HG02642 (cell line): Measurements from ENCODE around the gene BICRAL.
"Not testable (repeated sequence)": the region's sequence is repeated elsewhere in the genome, so short reads cannot be mapped to it uniquely, and the experiment has no call there.

Experiments used
- ATAC-seq: cut with Tn5 transposase; IDR thresholded peaks from one replicate; pipeline ENCODE4 v1.9.1; 2021; ENCODE audit warnings: mild to moderate bottlenecking; ENCODE audit not compliant: unreplicated experiment, poor library complexity

The BICRAL gene, protein sequence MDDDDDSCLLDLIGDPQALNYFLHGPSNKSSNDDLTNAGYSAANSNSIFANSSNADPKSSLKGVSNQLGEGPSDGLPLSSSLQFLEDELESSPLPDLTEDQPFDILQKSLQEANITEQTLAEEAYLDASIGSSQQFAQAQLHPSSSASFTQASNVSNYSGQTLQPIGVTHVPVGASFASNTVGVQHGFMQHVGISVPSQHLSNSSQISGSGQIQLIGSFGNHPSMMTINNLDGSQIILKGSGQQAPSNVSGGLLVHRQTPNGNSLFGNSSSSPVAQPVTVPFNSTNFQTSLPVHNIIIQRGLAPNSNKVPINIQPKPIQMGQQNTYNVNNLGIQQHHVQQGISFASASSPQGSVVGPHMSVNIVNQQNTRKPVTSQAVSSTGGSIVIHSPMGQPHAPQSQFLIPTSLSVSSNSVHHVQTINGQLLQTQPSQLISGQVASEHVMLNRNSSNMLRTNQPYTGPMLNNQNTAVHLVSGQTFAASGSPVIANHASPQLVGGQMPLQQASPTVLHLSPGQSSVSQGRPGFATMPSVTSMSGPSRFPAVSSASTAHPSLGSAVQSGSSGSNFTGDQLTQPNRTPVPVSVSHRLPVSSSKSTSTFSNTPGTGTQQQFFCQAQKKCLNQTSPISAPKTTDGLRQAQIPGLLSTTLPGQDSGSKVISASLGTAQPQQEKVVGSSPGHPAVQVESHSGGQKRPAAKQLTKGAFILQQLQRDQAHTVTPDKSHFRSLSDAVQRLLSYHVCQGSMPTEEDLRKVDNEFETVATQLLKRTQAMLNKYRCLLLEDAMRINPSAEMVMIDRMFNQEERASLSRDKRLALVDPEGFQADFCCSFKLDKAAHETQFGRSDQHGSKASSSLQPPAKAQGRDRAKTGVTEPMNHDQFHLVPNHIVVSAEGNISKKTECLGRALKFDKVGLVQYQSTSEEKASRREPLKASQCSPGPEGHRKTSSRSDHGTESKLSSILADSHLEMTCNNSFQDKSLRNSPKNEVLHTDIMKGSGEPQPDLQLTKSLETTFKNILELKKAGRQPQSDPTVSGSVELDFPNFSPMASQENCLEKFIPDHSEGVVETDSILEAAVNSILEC

DNA sequence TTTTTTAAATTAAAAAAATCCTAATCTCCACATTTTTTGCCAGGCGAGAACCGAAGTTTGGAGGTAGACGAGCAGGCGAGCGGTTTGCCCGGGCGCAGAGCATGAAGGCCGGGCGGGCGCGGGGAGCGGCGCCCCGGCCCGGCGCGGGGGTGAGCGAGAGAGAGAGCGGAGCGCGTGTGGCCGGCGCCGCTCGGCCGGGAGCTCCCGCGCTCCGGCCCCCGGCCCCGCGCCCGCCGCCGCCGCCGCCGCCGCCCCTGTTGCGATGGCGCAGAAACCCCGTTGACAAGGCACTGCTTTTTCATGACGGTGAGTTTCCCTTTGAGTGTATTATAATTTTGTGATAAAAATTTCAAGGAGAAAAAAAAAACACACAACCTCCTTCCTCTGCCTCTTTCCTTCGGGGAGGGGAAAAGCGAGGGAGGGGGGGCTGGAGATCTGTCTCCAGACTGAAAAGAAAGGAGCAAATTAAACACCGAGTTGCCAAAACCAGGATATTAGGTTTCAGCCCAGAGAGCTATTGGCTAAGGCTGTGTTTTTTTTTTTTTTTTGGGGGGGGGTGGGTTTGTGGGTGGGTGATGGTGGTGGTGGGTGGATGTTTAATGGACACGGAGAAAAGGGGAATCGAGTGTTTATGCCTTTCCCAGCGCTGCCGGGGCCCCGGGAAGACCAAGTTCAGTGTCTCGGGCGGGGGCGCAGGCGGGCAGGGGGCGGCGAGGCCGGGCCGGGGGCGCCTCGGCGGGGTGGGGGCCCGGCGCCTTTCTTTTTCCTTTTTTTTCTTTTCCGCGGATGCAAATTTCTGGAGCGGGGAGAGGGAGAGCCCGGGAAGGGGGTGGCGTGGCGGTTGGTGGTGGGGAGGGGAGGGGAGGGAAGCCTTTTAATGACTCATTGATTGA, at the start of gene BICRAL:
BICRAL (plus strand) TSS at position 257 of the 893 bp plus-strand sequence. CDS start 39,971 bp downstream, outside the sequence.
- ATAC-seq = peak; percentile 34

DNA sequence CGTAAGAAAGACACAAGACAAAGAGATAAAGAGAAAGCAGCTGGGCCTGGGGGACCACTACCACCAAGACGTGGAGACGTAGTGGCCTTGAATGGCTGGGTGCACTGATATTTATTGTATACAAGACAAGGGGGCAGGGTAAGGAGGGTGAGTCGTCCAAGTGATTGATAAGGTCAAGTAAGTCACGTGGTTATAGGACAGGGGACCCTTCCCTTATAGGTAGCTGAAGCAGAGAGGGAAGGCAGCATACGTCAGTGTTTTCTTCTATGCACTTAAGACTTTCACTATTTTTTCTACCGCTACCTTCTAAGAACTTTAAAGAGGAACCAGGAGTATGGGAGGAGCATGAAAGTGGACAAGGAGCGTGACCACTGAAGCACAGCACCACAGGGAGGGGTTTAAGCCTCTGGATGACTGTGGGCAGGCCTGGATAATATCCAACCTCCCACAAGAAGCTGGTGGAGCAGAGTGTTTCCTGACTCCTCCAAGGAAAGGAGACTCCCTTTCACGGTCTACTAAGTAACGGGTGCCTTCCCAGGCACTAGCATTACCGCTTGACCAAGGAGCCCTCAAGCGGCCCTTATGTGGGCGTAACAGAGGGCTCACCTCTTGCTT, 47.9 kb upstream of the BICRAL start:
- not testable (repeated sequence) for ATAC-seq

DNA sequence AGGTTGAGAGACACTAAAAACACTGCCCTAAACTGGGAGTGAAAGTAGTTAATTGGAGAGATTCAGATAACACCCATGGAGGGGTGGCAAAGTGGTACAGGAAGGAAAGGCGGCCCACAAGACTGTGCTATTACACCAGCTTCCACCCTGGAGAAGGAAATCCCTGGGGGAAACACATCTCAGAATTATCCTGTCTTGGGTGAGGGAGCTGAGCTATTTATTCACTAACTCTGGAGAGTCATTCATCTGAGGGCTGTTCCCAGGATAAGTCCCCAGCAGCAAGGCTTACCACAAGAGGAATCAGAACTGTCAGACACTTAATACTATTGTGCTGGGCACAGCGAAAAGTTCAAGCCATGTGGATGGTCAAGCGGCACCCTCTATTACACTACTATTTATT, 45.9 kb upstream of the BICRAL start:
- no peak for ATAC-seq

DNA sequence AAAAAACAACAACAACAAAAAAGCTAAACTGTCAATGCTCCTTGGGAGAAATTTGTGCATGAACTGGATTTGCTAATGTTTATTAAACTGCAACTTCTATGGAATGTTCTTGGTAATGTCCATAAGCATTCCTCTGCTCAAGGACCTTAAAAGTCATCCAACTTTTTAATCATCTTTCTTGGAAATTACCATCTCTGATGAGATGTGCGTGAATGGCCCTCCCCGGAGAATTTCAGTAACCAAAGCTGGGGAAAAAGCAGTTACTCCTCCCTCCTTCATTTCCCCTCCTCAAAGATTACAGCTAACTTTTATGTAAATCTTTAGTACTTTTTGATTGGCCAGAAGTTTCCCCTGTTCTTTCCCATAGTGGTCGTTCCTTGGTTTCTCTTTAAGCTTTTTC, 41.1 kb upstream of the BICRAL start:
- ATAC-seq = no peak

DNA sequence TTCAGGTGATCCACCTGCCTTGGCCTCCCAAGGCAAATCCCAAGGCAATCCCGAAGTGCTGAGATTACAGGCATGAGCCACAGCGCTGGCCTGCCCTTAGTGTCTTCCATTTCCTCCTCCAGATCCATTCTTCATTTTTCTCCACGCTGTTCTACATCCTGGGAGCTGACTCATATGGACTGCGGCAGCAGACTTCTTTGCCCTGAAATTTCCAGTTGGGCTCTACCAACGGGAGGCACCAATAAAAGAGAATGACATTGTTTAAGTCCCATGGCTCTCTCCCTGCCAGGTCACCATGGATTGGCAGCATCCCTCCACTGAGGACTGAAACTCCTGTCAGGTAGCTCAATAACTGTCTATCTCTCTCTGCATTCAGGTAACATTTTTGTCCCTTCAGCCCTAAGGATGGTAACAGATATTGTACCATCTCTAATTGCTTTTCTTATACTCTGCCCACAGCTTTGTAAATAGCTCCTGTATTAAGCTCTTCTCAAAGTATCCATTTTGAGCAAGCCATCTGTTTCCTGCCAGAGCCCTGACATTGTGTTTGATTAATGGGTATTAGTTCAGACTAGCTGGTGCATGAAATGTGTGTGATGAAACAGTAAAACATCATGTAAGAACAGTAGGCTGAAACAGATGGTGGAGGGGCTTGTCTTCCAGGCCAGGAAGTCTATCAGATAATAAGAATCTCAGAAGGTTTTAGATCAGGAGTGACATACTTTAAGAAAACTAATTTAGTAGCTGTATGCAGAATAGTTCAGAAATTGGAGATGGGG, 39.5 kb upstream of the BICRAL start:
- ATAC-seq = no peak

DNA sequence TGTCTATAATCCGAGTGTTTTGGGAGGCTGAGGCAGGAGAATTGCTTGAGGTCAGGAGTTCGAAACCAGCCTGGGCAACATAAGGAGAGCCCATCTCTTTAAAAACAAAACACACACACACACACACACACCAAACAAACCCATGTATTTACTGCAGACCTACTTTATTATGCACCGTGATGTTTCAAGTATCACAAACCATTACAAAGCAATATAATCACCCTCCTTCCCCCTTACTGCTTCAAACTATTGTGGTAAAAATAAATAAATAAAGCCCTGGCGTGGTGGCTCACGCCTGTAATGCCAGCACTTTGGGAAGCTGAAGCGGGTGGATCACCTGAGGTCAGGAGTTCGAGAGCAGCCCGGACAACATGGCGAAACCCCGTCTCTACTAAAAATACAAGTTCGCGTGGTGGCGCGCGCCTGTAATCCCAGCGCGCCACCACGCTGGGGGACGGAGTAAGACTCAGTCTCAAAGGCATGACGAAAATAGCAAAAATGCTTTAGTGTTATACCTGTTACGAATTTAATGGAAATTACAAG, 37.4 kb upstream of the BICRAL start:
- ATAC-seq = no peak

DNA sequence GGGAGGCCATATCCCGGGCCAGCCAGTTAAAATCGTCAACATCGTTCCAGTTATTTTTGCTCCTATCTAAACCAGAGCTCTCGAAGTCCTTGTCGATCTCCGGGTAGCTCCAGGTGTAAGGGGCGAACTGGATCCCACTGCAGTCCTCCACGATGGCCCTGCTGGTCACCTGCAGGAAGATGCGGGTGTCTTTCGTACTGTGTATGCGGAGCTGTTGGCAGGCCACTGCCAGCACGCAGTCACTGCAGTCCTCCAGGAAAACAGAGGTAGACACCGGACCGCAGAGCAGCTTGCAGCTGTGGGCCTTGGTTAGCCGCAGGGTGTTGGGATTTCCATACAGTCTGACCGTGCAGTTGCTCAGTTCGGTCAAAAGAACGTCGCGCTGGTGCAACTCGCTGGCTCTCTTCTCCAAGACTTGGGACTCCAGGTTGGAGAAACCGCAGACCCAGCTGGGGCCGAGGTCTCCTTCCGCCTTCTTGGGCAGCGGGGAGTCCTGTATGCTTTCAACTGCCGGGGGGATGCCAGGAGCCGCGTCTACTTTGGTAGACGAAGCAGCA, 36.7 kb upstream of the BICRAL start:
- ATAC-seq = no peak

DNA sequence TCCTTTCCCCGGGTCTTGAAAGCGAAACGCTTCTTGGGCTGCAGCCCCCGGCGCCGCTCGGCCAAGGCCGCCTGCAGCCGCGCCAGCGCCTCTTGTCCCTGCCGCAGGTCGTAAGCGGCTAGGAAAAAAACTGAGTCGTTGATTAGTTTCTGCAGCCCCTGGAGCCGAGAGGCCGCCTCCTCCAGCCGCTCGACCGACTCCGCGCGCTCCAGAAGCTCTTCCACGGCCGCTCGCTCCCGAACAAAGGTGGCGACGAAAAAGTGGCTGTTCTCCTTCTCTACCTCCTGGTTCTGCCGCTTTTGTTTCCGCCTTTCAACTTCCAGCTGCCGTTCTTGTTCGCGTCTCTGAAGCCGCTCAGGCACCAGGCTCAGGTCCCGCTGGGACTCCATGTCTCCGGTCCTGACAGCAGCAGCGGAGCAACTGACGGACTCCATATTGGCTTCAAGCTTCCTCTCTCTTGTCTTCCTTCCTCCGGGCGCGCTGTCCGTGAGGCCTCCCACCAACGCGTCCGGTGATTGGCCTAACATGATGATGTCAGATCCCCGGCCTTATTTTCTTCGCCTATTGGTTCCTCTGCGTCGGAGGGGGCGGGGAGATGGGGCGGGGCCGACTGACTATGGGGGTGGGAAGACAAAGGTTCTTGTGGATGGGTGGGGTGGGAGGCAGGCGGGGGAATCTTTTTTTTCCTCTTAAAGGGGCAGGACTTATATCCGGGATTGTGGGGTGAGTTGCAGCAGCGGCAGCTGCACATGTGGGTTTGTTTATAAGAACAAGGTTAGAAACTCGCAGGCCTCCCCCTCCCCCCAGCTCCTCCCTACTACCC, 36.0 kb upstream of the BICRAL start, which contains the start of gene TBCC:
TBCC (minus strand) TSS at position 464 of the 823 bp plus-strand sequence; CDS start at position 434, 30 bp downstream.
- peak; percentile 76 for ATAC-seq

DNA sequence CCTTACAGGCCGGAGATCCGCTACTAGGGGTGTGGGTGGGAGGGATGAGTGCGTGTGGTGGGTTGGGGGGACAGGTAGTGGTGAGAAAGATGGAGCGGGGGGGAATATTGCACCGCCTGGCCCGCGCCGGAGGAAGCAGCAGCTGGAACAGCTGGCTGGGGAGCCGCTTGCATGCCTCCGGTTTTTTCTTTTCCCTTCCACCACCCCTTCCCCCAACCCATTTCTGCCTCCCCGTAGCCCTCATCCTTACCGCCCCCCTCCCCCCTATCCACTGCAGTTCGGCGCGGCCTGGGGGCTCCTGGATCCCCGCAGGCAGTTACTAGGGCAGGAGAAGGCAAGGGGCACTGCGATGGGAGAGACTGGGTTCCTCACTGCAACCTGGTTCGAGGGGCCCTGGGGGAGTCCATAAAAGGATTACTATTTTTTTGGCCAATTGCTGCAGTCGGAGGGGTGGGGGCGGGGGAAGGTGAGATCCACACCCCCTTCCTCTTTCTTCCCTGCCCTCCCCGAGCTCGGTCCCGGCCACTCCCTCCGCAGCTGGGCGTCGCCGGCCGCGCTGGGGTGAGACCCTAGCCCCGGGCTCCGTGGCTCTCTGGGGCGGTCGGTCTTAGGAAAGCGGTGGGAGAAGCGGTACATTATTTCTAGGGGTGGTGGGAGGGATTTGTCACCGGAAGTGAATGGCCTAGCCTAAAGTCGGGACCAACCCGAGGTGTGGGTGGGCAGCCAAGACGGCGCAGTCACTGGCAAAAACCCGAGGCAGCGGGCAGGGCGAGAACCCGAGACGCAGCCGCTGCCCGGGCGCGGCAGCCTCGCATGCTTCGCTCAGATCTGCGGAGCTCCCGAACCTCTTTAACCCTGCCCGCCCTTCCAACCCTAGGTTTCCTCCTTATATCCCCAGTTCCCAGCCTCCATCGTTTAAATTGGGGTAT, 35.1 kb upstream of the BICRAL start:
- peak; percentile 67 for ATAC-seq

DNA sequence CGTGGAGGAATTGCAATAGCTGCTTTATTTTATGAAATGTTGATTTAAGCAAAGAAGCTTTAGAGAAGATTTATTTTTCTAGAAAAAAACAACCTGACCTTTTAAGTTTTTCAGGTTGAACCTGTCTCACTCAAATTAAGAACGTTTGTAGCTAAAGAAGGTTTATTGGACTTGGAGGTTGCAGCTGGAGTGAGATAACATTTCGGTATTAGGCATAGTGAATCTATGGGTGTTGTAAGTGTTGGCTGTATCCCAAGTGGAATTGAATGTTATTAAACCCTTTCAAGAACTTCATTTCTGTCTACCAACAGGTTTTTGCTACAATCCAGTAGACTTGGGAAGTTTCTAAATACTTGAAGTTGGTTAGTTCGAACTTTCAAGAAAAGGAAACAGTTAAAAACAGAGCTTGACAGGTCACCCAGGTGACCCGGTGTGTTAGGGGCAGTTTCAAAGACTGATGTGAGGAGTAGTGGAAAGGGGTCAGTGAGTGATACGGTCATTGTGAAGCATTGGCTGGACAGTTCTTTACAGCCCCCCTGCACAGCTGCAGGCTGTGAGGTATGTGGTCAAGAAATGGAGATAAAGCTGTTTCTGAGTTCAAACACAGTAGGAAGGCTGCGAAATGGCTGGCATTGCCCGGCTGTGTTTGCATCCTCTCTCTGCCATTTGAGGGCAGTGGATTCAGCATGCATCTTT, 33.5 kb upstream of the BICRAL start:
- no peak for ATAC-seq

DNA sequence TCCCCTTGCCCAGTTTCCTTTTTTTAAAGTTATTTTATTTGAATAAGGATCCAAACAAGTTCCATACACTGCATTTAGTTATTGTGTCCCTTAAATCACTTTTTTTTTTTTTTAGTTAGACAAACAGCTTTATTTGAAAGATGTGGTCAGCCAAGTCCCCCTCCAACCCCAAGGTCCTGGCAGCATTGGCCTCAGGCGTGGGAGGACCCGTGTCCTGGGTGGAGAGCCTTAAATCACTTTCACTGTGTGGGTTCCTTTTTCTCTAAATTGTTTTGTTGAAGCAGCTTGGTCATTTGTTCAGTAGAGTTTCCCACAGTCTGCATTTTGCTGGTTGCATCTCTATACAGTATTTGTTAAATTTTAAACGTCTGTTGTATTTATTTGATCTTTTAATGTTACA, 30.8 kb upstream of the BICRAL start:
- no peak for ATAC-seq

DNA sequence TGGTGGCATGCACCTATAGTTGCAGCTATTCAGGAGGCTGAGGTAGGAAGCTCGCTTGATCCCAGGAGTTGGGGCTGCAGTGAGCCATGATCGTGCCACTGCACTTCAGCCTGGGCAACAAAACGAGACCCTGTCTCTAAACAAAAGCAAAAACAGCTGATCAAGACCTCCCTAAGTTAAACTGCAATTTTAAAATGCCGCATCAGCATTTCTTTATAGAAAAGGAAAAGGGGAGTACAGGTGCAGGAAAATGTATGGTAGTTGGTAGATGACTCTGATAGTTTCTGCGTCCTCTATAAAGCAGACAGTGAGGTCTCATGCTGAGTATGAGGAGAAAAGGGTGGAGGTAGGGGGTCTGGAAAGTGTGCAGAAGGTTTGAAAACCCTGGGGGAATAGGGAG, 27.1 kb upstream of the BICRAL start:
- no peak for ATAC-seq

DNA sequence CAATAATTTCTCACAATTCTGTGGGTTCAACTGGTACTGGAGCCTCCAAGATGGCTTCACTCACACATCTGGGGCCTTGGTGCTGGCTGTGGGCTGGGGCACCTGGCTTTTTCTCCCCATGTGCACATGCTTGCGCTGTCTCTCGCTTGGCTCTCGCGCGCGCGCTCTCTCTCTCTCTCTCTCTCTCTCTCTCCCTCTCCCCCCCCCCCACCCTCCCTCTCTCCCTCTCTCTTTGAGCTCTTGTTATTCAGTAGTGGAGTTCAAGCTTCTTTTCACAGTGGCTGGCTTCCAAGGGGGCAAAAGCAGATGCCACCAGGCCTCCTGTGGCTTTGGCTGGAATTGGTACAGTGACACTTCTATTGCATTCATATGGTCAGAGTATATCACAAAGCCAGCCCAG, 25.1 kb upstream of the BICRAL start:
- no peak for ATAC-seq

DNA sequence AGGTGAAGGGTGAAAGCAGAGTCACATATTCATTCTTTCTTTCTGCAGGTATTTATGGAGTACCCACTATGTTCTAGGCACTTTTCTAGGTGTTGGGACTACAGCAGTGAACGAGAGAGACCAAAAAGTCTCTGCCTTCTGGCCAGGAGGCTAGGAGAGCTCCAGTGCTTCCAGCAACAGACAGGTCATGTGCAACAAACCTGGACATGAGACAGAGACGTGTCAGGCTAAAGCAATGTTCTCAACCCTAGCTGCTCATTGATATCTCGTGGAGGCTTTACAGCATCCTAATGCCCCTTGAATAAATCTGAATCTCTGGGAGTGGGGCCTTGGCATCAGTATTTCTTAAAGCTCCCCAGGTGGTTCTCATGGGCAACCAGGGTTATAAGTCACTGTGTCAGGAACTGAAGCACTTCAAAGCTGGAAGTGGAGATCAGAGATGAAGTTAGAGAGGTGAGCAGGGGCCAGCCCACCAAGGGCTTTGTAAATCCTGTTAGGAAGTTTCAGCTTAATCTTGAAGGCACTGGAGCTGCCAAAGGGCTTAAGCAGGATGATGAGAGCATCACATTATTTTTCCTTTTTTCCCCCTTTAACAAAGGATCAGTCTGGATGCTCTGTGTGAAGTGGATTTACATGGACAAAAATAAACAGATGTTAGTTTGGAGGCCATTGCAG, 23.0 kb upstream of the BICRAL start:
- no peak for ATAC-seq
